Measurements from ENCODE around the gene DCBLD1.
A peak's percentile ranks its signal among the peaks of the same experiment; 100 is the strongest.

DCBLD1 gene

GRCh38 chr6:117483004-117483644 is 650 bp downstream of the DCBLD1 start:
- H3K4me1 Mint-ChIP-seq (ENCODE audit: low read depth) = peaks cover 14% of the 10 kb centered on the region
- H3K27ac Mint-ChIP-seq = peak overlapping the region; percentile 90
- H3K4me3 Mint-ChIP-seq = peak overlapping the region; percentile 92
- peaks cover 62% of the 10 kb centered on the region for H3K27me3 Mint-ChIP-seq (ENCODE audit: low read depth)
- no peaks in the 10 kb centered on the region for H3K9me3 Mint-ChIP-seq
- peaks cover 2% of the 10 kb centered on the region for H3K36me3 Mint-ChIP-seq (ENCODE audit: low read depth)

GRCh38 chr6:117483645-117484016 is 1.2 kb downstream of the DCBLD1 start:
- H3K9me3 Mint-ChIP-seq = no peaks in the 10 kb centered on the region
- H3K36me3 Mint-ChIP-seq (ENCODE audit: low read depth) = peaks cover 2% of the 10 kb centered on the region
- peaks cover 14% of the 10 kb centered on the region for H3K4me1 Mint-ChIP-seq (ENCODE audit: low read depth)
- H3K27ac Mint-ChIP-seq = peak overlapping the region; percentile 90
- peaks cover 59% of the 10 kb centered on the region for H3K27me3 Mint-ChIP-seq (ENCODE audit: low read depth)
- peak overlapping the region; percentile 92 for H3K4me3 Mint-ChIP-seq

GRCh38 chr6:117484052-117484646 is 1.7 kb downstream of the DCBLD1 start:
- H3K36me3 Mint-ChIP-seq (ENCODE audit: low read depth) = peaks cover 2% of the 10 kb centered on the region
- H3K9me3 Mint-ChIP-seq = no peaks in the 10 kb centered on the region
- H3K27me3 Mint-ChIP-seq (ENCODE audit: low read depth) = peaks cover 53% of the 10 kb centered on the region
- H3K4me3 Mint-ChIP-seq = peak overlapping the region; percentile 92
- peaks cover 14% of the 10 kb centered on the region for H3K4me1 Mint-ChIP-seq (ENCODE audit: low read depth)
- no peak overlapping the region for H3K27ac Mint-ChIP-seq

- Mint-ChIP-seq H3K27me3 (ENCODE audit: low read depth) (peaks cover 43% of the 10 kb centered on the region), H3K27ac (no peak overlapping the region), H3K4me3 (peak overlapping the region; percentile 29), H3K9me3 (no peaks in the 10 kb centered on the region), H3K4me1 (ENCODE audit: low read depth) (peaks cover 14% of the 10 kb centered on the region), H3K36me3 (ENCODE audit: low read depth) (peaks cover 2% of the 10 kb centered on the region)
Observed at GRCh38 chr6:117485433-117485832, 3.0 kb downstream of the DCBLD1 start.

- Mint-ChIP-seq H3K27ac (no peak overlapping the region), H3K9me3 (no peaks in the 10 kb centered on the region), H3K27me3 (ENCODE audit: low read depth) (peaks cover 28% of the 10 kb centered on the region), H3K4me3 (no peak overlapping the region), H3K4me1 (ENCODE audit: low read depth) (peaks cover 5% of the 10 kb centered on the region), H3K36me3 (ENCODE audit: low read depth) (peaks cover 2% of the 10 kb centered on the region)
Observed at GRCh38 chr6:117487821-117488220, 5.3 kb downstream of the DCBLD1 start.

GRCh38 chr6:117489003-117489402 is 6.5 kb downstream of the DCBLD1 start:
- H3K4me1 Mint-ChIP-seq (ENCODE audit: low read depth) = no peaks in the 10 kb centered on the region
- H3K36me3 Mint-ChIP-seq (ENCODE audit: low read depth) = peaks cover 2% of the 10 kb centered on the region
- no peaks in the 10 kb centered on the region for H3K9me3 Mint-ChIP-seq
- H3K4me3 Mint-ChIP-seq = no peak overlapping the region
- no peak overlapping the region for H3K27ac Mint-ChIP-seq
- H3K27me3 Mint-ChIP-seq (ENCODE audit: low read depth) = peaks cover 24% of the 10 kb centered on the region

GRCh38 chr6:117491916-117492315 is 9.4 kb downstream of the DCBLD1 start:
- peaks cover 2% of the 10 kb centered on the region for H3K4me1 Mint-ChIP-seq (ENCODE audit: low read depth)
- no peaks in the 10 kb centered on the region for H3K36me3 Mint-ChIP-seq (ENCODE audit: low read depth)
- H3K27me3 Mint-ChIP-seq (ENCODE audit: low read depth) = peaks cover 7% of the 10 kb centered on the region
- no peaks in the 10 kb centered on the region for H3K9me3 Mint-ChIP-seq
- H3K4me3 Mint-ChIP-seq = no peak overlapping the region
- no peak overlapping the region for H3K27ac Mint-ChIP-seq

- H3K4me3 Mint-ChIP-seq = no peak overlapping the region
- peaks cover 4% of the 10 kb centered on the region for H3K27me3 Mint-ChIP-seq (ENCODE audit: low read depth)
- no peaks in the 10 kb centered on the region for H3K9me3 Mint-ChIP-seq
- peaks cover 5% of the 10 kb centered on the region for H3K4me1 Mint-ChIP-seq (ENCODE audit: low read depth)
- H3K27ac Mint-ChIP-seq = no peak overlapping the region
- H3K36me3 Mint-ChIP-seq (ENCODE audit: low read depth) = no peaks in the 10 kb centered on the region
Observed at GRCh38 chr6:117493470-117493869, 11.0 kb downstream of the DCBLD1 start.

GRCh38 chr6:117494283-117494682 is 11.8 kb downstream of the DCBLD1 start:
- Mint-ChIP-seq H3K27ac (no peak overlapping the region), H3K4me1 (ENCODE audit: low read depth) (peaks cover 5% of the 10 kb centered on the region), H3K9me3 (no peaks in the 10 kb centered on the region), H3K4me3 (no peak overlapping the region), H3K36me3 (ENCODE audit: low read depth) (no peaks in the 10 kb centered on the region), H3K27me3 (ENCODE audit: low read depth) (peaks cover 4% of the 10 kb centered on the region)

- no peaks in the 10 kb centered on the region for H3K36me3 Mint-ChIP-seq (ENCODE audit: low read depth)
- H3K9me3 Mint-ChIP-seq = no peaks in the 10 kb centered on the region
- H3K4me1 Mint-ChIP-seq (ENCODE audit: low read depth) = peaks cover 5% of the 10 kb centered on the region
- H3K4me3 Mint-ChIP-seq = no peak overlapping the region
- H3K27ac Mint-ChIP-seq = no peak overlapping the region
- peaks cover 4% of the 10 kb centered on the region for H3K27me3 Mint-ChIP-seq (ENCODE audit: low read depth)
Observed at GRCh38 chr6:117494694-117495318, 12.3 kb downstream of the DCBLD1 start.

- no peaks in the 10 kb centered on the region for H3K36me3 Mint-ChIP-seq (ENCODE audit: low read depth)
- peaks cover 4% of the 10 kb centered on the region for H3K27me3 Mint-ChIP-seq (ENCODE audit: low read depth)
- peaks cover 5% of the 10 kb centered on the region for H3K4me1 Mint-ChIP-seq (ENCODE audit: low read depth)
- H3K27ac Mint-ChIP-seq = no peak overlapping the region
- no peak overlapping the region for H3K4me3 Mint-ChIP-seq
- no peaks in the 10 kb centered on the region for H3K9me3 Mint-ChIP-seq
Observed at GRCh38 chr6:117495425-117495824, 13.0 kb downstream of the DCBLD1 start.

GRCh38 chr6:117495869-117496268 is 13.4 kb downstream of the DCBLD1 start:
- H3K36me3 Mint-ChIP-seq (ENCODE audit: low read depth) = no peaks in the 10 kb centered on the region
- H3K4me3 Mint-ChIP-seq = no peak overlapping the region
- H3K4me1 Mint-ChIP-seq (ENCODE audit: low read depth) = peaks cover 5% of the 10 kb centered on the region

GRCh38 chr6:117496383-117496990 is 14.0 kb downstream of the DCBLD1 start:
- Mint-ChIP-seq H3K27ac (no peak overlapping the region), H3K27me3 (ENCODE audit: low read depth) (peaks cover 4% of the 10 kb centered on the region), H3K4me1 (ENCODE audit: low read depth) (peaks cover 5% of the 10 kb centered on the region), H3K4me3 (no peak overlapping the region), H3K9me3 (no peaks in the 10 kb centered on the region), H3K36me3 (ENCODE audit: low read depth) (no peaks in the 10 kb centered on the region)

More at GRCh38 chr6:117495869-117496268, 13.4 kb downstream of the DCBLD1 start:
- H3K9me3 Mint-ChIP-seq = no peaks in the 10 kb centered on the region
- no peak overlapping the region for H3K27ac Mint-ChIP-seq
- peaks cover 4% of the 10 kb centered on the region for H3K27me3 Mint-ChIP-seq (ENCODE audit: low read depth)

GRCh38 chr6:117497237-117497636 is 14.8 kb downstream of the DCBLD1 start:
- H3K36me3 Mint-ChIP-seq (ENCODE audit: low read depth) = no peaks in the 10 kb centered on the region
- H3K27me3 Mint-ChIP-seq (ENCODE audit: low read depth) = no peaks in the 10 kb centered on the region
- no peak overlapping the region for H3K27ac Mint-ChIP-seq
- peaks cover 5% of the 10 kb centered on the region for H3K4me1 Mint-ChIP-seq (ENCODE audit: low read depth)
- no peak overlapping the region for H3K4me3 Mint-ChIP-seq
- no peaks in the 10 kb centered on the region for H3K9me3 Mint-ChIP-seq

GRCh38 chr6:117498159-117498558 is 15.7 kb downstream of the DCBLD1 start:
- H3K27me3 Mint-ChIP-seq (ENCODE audit: low read depth) = no peaks in the 10 kb centered on the region
- H3K4me3 Mint-ChIP-seq = no peak overlapping the region
- H3K9me3 Mint-ChIP-seq = no peaks in the 10 kb centered on the region
- H3K36me3 Mint-ChIP-seq (ENCODE audit: low read depth) = no peaks in the 10 kb centered on the region
- H3K4me1 Mint-ChIP-seq (ENCODE audit: low read depth) = peaks cover 5% of the 10 kb centered on the region
- H3K27ac Mint-ChIP-seq = no peak overlapping the region
